Spleen (tissue), 7 donors: ENCODE results near the gene TCF12.

Source experiments
- CTCF ChIP-seq, 11 experiments: fragments of 200-600 bp in 7 of 11; fragments of 450-650 bp in 4 of 11; sonication (generic) in 4 of 11; IDR thresholded peaks in 8 of 11; conservative IDR thresholded peaks in 3 of 11; 1 replicate in 7 of 11; 2 replicates in 4 of 11; pipeline versions ENCODE4 v1.4.0 to v1.8.0; 2016 to 2021; ENCODE audit warnings: antibody characterized with exemption in 11 of 11, inconsistent platforms in 4 of 11, mild to moderate bottlenecking in 1 of 11
- POLR2A ChIP-seq, 3 donors: fragments of 450-650 bp; IDR thresholded peaks; one replicate each; pipeline ENCODE4 v1.5.1; 2017; ENCODE audit warnings: antibody characterized with exemption in 3 of 3, mild to moderate bottlenecking in 1 of 3
- POLR2AphosphoS5 ChIP-seq, 3 donors: sonication (generic); formaldehyde crosslinking; IDR thresholded peaks; one replicate each; pipeline ENCODE4 v1.5.1; 2017; ENCODE audit warnings: antibody characterized with exemption in 3 of 3
- donor health status: DM: no; HTN: no; CAD: no; lungs with moderate emphysema.
- donor health status: DM: no; HTN: no; CAD: no.
- donor health status: DM: no; HTN: no; CAD: no.

- TF ChIP-seq CTCF (IDR thresholded peaks at IDR 0.05 in 8 of 11, conservative IDR thresholded peaks at IDR 0.05 in 3 of 11) (no peak), POLR2A (IDR thresholded peaks at IDR 0.05) (no peak), POLR2AphosphoS5 (IDR thresholded peaks at IDR 0.05) (no peak)
Measured at GRCh38 chr15:57215881-57216280, 297.4 kb downstream of the TCF12 start.
